Measurements from ENCODE around the gene PBX3.

DNA sequence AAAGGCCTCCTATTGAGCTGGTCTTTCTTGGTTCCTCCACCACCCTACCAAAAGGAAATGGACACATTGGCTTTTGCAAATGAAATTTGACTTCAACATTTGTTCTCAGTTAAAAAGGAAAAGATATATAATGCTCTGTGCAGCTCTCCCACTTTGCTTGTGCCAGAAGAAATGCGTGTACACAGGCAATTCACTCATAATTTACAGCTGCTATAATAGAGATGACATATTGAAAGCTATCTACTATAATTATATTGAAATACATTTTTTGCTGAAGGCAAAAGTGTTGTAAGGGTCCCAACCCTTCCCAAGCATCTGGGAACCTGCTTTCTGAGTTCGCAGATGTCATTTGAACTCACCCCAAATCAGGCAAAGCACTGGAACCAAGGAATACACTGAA lies 173.2 kb downstream of the PBX3 start:
- TF ChIP-seq SUZ12 (IDR thresholded peaks at IDR 0.05; ENCODE audit: extremely low read depth, insufficient read depth, insufficient read length) (no peak), ZNF274 (IDR thresholded peaks at IDR 0.05; ENCODE audit: low read depth, low read length) (no peak), YY1 (IDR thresholded peaks at IDR 0.05; ENCODE audit: insufficient read depth, insufficient read length) (no peak)

All from NT2/D1 (cell line).